Activated CD8-positive, alpha-beta memory T cell treated with anti-CD3 and anti-CD28 coated beads, Interleukin-2, amount 10 ng/mL, durations not matched to agents 7 days and 5 days (primary cell): ENCODE measurements around the gene SHISA5. TPM values are rescaled to one million over a fixed set of nuclear protein-coding genes. Genes with fewer than 3 reads are reported as not detected.
"Not testable (repeated sequence)": the region's sequence is repeated elsewhere in the genome, so short reads cannot be mapped to it uniquely, and the experiment has no call there.

Experiments
- ATAC-seq: fragments of 150-1000 bp; cut with Tn5 transposase; one replicate; pipeline ENCODE4 v1.10.0; 2021; ENCODE audit warnings: moderate library complexity
- CTCF ChIA-PET: fragments of 350-600 bp; sonication (Branson Sonifier 250); formaldehyde crosslinking; loops from one replicate; lab custom pipeline; 2021; ENCODE audit warnings: antibody characterized with exemption; lab: Charles Lee
- DNase-seq: peaks from one replicate; pipeline ENCODE4 v3.0.0-alpha.2; 2020
- H3K27ac Mint-ChIP-seq: one replicate; pipeline ENCODE4 v1.8.0; 2021; ENCODE audit warnings: mild to moderate bottlenecking, mixed read lengths
- H3K27me3 Mint-ChIP-seq: one replicate; pipeline ENCODE4 v1.8.0; 2021; ENCODE audit warnings: mixed read lengths
- H3K36me3 Mint-ChIP-seq: one replicate; pipeline ENCODE4 v1.8.0; 2021; ENCODE audit warnings: mild to moderate bottlenecking, mixed read lengths
- H3K4me1 Mint-ChIP-seq: one replicate; pipeline ENCODE4 v1.8.0; 2021; ENCODE audit warnings: mixed read lengths
- H3K4me3 Mint-ChIP-seq: one replicate; pipeline ENCODE4 v1.8.0; 2021; ENCODE audit warnings: mild to moderate bottlenecking, moderate library complexity, mixed read lengths
- H3K9me3 Mint-ChIP-seq: one replicate; pipeline ENCODE4 v1.8.0; 2022; ENCODE audit warnings: low read depth, mixed read lengths
- total RNA-seq, 2 experiments: library from RNA; stranded (reverse); gene quantifications; one replicate each; pipeline ENCODE4 v1.2.3, GENCODE V29; 2021

The SHISA5 gene
- total RNA-seq, 2 experiments from 2014 or later = 198 to 313 TPM

GRCh38 chr3:48470286-48470685 lies 33.7 kb downstream of the SHISA5 start:
- DNase-seq = no peak
- H3K36me3 Mint-ChIP-seq = peaks cover 51% of the 10 kb centered on the region
- H3K27ac Mint-ChIP-seq = peak overlapping the region; percentile 85
- no peak for ATAC-seq
- no peaks in the 10 kb centered on the region for H3K9me3 Mint-ChIP-seq
- peaks cover 64% of the 10 kb centered on the region for H3K4me1 Mint-ChIP-seq
- H3K4me3 Mint-ChIP-seq = peak overlapping the region; percentile 55
- H3K27me3 Mint-ChIP-seq = no peaks in the 10 kb centered on the region
- CTCF ChIA-PET = interaction anchor here (1.0 to 9.7 kb wide), 5 partner anchors 31 to 88 kb away, joined by 3 to 101 read pairs (median 3); partner anchors contain the start of genes CCDC51 and SHISA5

DNA sequence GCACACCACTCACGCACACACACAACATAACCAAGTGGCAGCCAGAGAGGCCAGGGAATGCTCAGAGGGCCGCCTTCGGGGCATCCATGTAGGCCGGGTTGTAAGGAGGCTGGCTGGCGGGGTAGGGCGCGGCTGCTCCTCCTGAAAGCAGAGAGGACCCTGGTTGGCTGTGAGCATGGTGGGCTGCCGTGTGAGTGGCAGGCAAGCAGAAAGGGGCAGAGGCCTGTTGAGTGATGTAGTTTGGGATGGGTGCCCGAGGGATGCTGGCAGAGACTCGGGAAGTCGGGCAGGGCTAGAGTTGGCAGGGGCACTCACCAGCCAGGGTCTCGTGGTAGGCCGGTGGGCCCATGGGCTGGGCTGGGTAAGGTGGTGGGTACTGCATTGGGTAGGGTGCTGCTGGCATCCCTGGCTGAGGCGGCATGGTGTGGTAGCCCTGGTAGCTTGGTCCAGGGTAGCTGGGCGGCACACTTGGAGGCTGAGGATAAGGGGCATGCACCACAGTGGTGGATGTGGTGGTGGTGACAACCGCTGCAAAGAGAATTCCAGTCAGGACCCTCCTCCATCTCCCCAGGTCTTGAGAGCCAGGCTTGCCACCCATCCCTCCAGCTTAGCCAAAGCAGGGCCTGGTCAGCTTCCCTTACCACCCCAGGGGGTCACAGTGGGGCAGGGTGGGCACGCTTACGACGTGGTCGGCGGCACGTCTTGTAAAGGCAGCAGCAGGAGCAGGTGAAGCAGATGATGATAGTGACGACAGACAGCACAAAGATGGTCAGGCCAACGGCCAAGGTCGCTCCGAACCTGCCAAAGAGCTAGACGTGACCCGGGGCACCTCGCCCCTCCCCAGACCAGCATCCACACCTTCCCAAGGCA lies 34.7 kb downstream of the SHISA5 start:
- Mint-ChIP-seq H3K27ac (peak overlapping the region; percentile 85), H3K4me3 (peak overlapping the region; percentile 31), H3K36me3 (peaks cover 47% of the 10 kb centered on the region), H3K9me3 (no peaks in the 10 kb centered on the region), H3K4me1 (peaks cover 59% of the 10 kb centered on the region), H3K27me3 (no peaks in the 10 kb centered on the region)
- DNase-seq (no peak), ATAC-seq (no peak)
- CTCF ChIA-PET = interaction anchor here (1.6 to 9.7 kb wide), 3 partner anchors 31 to 38 kb away, joined by 4 to 101 read pairs (median 46); partner anchors contain the start of gene SHISA5

DNA sequence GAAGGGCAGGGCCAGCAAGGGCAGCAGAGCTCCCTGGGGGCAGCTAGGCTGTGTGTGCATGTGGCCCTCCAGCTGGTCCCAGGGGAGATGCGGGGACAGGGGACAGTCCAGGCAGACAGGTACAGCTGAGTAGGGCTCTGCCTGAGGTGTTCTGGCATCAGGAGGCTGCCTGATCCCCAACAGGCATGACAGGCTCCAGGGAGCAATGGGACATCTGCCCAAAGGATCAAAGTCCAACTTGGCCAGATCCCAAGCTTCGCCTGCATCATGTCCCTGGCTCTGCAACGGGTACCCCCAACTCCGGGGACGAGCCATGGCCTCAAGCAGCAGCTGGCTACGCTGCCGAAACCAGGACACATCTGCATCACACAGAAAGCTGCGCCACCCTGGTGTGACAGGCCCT lies 35.6 kb downstream of the SHISA5 start:
- DNase-seq = no peak
- peaks cover 47% of the 10 kb centered on the region for H3K36me3 Mint-ChIP-seq
- ATAC-seq = no peak
- peak overlapping the region; percentile 99 for H3K27ac Mint-ChIP-seq
- peaks cover 53% of the 10 kb centered on the region for H3K4me1 Mint-ChIP-seq
- H3K27me3 Mint-ChIP-seq = no peaks in the 10 kb centered on the region
- CTCF ChIA-PET = interaction anchor here (1.1 to 9.7 kb wide), 4 partner anchors 8 to 81 kb away, joined by 3 to 101 read pairs (median 9); partner anchors contain the start of gene SHISA5
- no peaks in the 10 kb centered on the region for H3K9me3 Mint-ChIP-seq
- H3K4me3 Mint-ChIP-seq = peak overlapping the region; percentile 88

DNA sequence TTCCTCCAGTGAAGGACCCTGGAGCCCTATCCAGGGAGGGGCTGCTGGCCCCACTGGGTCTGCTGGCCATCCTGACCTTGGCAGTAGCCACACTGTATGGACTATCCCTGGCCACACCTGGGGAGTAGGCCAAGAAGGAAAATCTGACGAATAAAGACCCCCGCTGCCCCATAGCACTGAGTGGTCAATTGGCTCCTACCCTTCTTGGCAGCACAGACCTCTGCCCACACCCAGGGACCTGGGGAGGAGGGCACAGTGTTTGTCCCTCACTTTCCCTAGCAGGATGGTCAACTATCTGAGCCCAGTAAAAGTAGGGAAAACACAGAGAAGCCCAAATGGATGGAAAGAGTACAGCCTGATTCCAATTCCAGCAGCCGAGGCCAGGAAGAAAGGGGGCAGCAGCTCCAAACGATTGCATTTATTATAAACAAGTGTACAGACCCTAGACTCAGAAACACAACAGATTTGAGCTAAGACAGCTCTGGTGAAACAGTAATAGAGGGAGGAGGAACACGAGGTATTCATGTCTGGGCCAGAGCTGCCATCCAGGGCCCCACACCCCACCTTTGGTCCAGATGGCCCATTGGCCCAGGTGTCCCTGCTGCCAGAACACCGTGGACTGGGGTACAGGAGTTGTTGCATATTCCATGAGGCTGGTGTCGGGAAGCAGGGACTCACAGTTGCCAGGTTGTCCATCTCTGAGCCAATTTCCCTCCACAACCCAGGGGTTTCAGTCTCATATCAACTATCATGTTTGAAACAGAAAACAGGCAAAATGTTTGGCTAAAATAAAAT lies 36.3 kb downstream of the SHISA5 start:
- CTCF ChIA-PET = interaction anchor here (1.1 to 9.7 kb wide), 6 partner anchors 9 to 90 kb away, joined by 3 to 101 read pairs (median 10); partner anchors contain the start of gene SHISA5
- peak overlapping the region; percentile 99 for H3K27ac Mint-ChIP-seq
- H3K36me3 Mint-ChIP-seq = peaks cover 43% of the 10 kb centered on the region
- peaks cover 49% of the 10 kb centered on the region for H3K4me1 Mint-ChIP-seq
- no peaks in the 10 kb centered on the region for H3K27me3 Mint-ChIP-seq
- H3K4me3 Mint-ChIP-seq = peak overlapping the region; percentile 88
- H3K9me3 Mint-ChIP-seq = no peaks in the 10 kb centered on the region
- no peak for DNase-seq
- no peak for ATAC-seq

- H3K9me3 Mint-ChIP-seq = no peaks in the 10 kb centered on the region
- CTCF ChIA-PET = interaction anchor here (0.9 to 9.7 kb wide), 7 partner anchors 12 to 91 kb away, joined by 3 to 101 read pairs (median 5); partner anchors contain the start of gene SHISA5
- H3K27ac Mint-ChIP-seq = peak overlapping the region; percentile 99
- peaks cover 49% of the 10 kb centered on the region for H3K4me1 Mint-ChIP-seq
- H3K4me3 Mint-ChIP-seq = peak overlapping the region; percentile 88
- H3K36me3 Mint-ChIP-seq = peaks cover 43% of the 10 kb centered on the region
- peak; percentile 6 for ATAC-seq
- DNase-seq = no peak
- no peaks in the 10 kb centered on the region for H3K27me3 Mint-ChIP-seq
These were observed 36.9 kb downstream of the SHISA5 start for GRCh38 chr3:48467110-48467454.

DNA sequence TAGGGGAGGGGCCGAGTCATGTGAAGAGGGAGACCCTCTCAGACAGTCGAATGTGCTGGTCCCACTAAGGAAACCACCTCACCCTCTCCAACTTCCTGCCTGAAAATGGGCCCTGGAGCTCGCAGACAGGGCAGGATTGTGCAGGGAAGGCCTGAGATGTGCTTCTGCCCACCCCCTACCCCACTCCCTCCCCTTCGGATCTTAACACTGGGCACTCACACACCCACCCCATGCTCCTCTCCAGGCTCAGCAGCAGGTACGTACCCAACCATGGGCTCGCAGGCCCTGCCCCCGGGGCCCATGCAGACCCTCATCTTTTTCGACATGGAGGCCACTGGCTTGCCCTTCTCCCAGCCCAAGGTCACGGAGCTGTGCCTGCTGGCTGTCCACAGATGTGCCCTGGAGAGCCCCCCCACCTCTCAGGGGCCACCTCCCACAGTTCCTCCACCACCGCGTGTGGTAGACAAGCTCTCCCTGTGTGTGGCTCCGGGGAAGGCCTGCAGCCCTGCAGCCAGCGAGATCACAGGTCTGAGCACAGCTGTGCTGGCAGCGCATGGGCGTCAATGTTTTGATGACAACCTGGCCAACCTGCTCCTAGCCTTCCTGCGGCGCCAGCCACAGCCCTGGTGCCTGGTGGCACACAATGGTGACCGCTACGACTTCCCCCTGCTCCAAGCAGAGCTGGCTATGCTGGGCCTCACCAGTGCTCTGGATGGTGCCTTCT lies 37.4 kb downstream of the SHISA5 start:
- CTCF ChIA-PET = interaction anchor here (0.9 to 9.7 kb wide), 8 partner anchors 11 to 91 kb away, joined by 3 to 101 read pairs (median 6); partner anchors contain the start of genes CCDC51, SHISA5 and TMA7
- Mint-ChIP-seq H3K36me3 (peaks cover 43% of the 10 kb centered on the region), H3K27ac (peak overlapping the region; percentile 99), H3K9me3 (no peaks in the 10 kb centered on the region), H3K4me1 (peaks cover 49% of the 10 kb centered on the region), H3K27me3 (no peaks in the 10 kb centered on the region), H3K4me3 (peak overlapping the region; percentile 88)
- peak; percentile 48 for ATAC-seq
- DNase-seq = peak; percentile 67

- Mint-ChIP-seq H3K36me3 (peaks cover 48% of the 10 kb centered on the region), H3K4me1 (peaks cover 52% of the 10 kb centered on the region), H3K9me3 (no peaks in the 10 kb centered on the region), H3K4me3 (peak overlapping the region; percentile 88), H3K27ac (peak overlapping the region; percentile 99), H3K27me3 (no peaks in the 10 kb centered on the region)
- CTCF ChIA-PET = interaction anchor here (1.0 to 9.7 kb wide), 7 partner anchors 10 to 92 kb away, joined by 3 to 101 read pairs (median 6); partner anchors contain the start of genes CCDC51, SHISA5 and TMA7
- ATAC-seq (peak; percentile 93), DNase-seq (peak; percentile 91)
These were observed 38.2 kb downstream of the SHISA5 start for GRCh38 chr3:48465531-48466378.

GRCh38 chr3:48465237-48465530 lies 38.8 kb downstream of the SHISA5 start:
- H3K4me3 Mint-ChIP-seq = peak overlapping the region; percentile 88
- DNase-seq (no peak), ATAC-seq (no peak)
- H3K27ac Mint-ChIP-seq = peak overlapping the region; percentile 99
- CTCF ChIA-PET = interaction anchor here (4.2 kb wide), 1 partner anchor 29 kb away, joined by 31 read pairs; no protein-coding TSS in a partner anchor
- peaks cover 53% of the 10 kb centered on the region for H3K36me3 Mint-ChIP-seq
- H3K27me3 Mint-ChIP-seq = no peaks in the 10 kb centered on the region
- H3K4me1 Mint-ChIP-seq = peaks cover 52% of the 10 kb centered on the region
- no peaks in the 10 kb centered on the region for H3K9me3 Mint-ChIP-seq

DNA sequence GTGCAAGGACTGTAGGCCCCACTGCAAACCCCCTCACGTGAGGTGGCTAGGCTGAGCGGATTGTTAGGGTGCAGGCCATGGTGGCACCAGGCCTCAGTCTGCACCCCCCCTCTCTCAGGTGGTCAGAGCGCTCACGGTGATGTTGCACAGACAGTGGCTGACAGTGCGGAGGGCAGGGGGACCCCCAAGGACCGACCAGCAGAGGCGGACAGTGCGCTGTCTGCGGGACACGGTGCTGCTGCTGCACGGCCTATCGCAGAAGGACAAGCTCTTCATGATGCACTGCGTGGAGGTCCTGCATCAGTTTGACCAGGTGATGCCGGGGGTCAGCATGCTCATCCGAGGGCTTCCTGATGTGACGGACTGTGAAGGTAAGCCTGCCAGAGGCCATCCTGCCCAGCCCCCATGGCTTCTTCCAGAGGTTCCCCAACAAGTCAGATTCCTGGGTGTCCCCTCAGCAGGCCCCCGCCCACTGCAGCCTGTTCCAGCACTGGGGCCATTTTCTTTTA lies 39.2 kb downstream of the SHISA5 start:
- Mint-ChIP-seq H3K4me1 (peaks cover 50% of the 10 kb centered on the region), H3K9me3 (no peaks in the 10 kb centered on the region), H3K4me3 (no peak overlapping the region), H3K36me3 (peaks cover 53% of the 10 kb centered on the region), H3K27ac (peak overlapping the region; percentile 99), H3K27me3 (no peaks in the 10 kb centered on the region)
- CTCF ChIA-PET = interaction anchor here (1.1 to 4.2 kb wide), 3 partner anchors 13 to 29 kb away, joined by 3 to 31 read pairs (median 17); no protein-coding TSS in a partner anchor
- ATAC-seq = no peak
- no peak for DNase-seq

- Mint-ChIP-seq H3K4me3 (no peak overlapping the region), H3K36me3 (peaks cover 43% of the 10 kb centered on the region), H3K4me1 (peaks cover 39% of the 10 kb centered on the region), H3K27me3 (no peaks in the 10 kb centered on the region), H3K9me3 (no peaks in the 10 kb centered on the region), H3K27ac (no peak overlapping the region)
- DNase-seq (no peak), ATAC-seq (no peak)
- CTCF ChIA-PET = interaction anchor here (1.1 to 4.2 kb wide), 4 partner anchors 11 to 28 kb away, joined by 3 to 31 read pairs (median 12); partner anchors contain the start of genes CCDC51 and TMA7
These were observed 40.3 kb downstream of the SHISA5 start for GRCh38 chr3:48463703-48464102.

- CTCF ChIA-PET = interaction anchor here (1.8 to 3.3 kb wide), 5 partner anchors 10 to 61 kb away, joined by 3 to 17 read pairs (median 7); partner anchors contain the start of genes CCDC51 and TMA7
- H3K4me3 Mint-ChIP-seq, DNase-seq: not testable (repeated sequence)
These were observed 42.2 kb downstream of the SHISA5 start for GRCh38 chr3:48461767-48462166.

More at GRCh38 chr3:48461767-48462166, 42.2 kb downstream of the SHISA5 start:
- H3K27ac Mint-ChIP-seq, ATAC-seq, H3K27me3 Mint-ChIP-seq, H3K9me3 Mint-ChIP-seq: not testable (repeated sequence)
- peaks cover 32% of the 10 kb centered on the region for H3K36me3 Mint-ChIP-seq
- H3K4me1 Mint-ChIP-seq = peaks cover 25% of the 10 kb centered on the region
